ENCODE measurements around the gene TMEM163.

The TMEM163 gene

DNA sequence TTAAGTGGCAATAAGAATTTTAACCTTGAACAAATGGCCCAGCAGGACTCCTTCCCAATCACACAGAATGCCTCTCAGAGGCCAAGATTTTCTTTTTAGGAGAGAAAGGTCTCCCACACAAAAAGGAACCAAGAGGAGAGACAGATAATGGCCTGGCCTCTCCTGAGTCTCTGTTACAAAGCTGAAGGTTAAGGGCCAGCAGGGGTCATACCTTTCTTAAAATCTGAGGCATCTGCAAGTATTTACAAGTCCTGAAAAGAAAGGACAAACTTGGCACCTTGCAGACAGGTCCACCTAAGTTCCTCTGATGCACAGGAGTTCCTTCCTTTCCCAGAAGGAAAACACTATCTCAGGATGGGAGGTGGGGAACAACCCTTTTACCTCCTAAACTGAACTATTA lies 142.3 kb downstream of the TMEM163 start:
- DNase-seq (ENCODE audit: extremely low spot score) = no peak
- ChIA-PET CTCF (interaction anchor here (0.8 kb wide), 1 partner anchor 16 kb away, joined by 3 read pairs; no protein-coding TSS in a partner anchor), POLR2A (no interaction called here)
- TF ChIP-seq, protein P1, sequence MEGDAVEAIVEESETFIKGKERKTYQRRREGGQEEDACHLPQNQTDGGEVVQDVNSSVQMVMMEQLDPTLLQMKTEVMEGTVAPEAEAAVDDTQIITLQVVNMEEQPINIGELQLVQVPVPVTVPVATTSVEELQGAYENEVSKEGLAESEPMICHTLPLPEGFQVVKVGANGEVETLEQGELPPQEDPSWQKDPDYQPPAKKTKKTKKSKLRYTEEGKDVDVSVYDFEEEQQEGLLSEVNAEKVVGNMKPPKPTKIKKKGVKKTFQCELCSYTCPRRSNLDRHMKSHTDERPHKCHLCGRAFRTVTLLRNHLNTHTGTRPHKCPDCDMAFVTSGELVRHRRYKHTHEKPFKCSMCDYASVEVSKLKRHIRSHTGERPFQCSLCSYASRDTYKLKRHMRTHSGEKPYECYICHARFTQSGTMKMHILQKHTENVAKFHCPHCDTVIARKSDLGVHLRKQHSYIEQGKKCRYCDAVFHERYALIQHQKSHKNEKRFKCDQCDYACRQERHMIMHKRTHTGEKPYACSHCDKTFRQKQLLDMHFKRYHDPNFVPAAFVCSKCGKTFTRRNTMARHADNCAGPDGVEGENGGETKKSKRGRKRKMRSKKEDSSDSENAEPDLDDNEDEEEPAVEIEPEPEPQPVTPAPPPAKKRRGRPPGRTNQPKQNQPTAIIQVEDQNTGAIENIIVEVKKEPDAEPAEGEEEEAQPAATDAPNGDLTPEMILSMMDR (IDR thresholded peaks at IDR 0.05; ENCODE audit: control extremely low read depth, extremely low read depth, low read depth, missing control alignments) = peak; percentile 26

DNA sequence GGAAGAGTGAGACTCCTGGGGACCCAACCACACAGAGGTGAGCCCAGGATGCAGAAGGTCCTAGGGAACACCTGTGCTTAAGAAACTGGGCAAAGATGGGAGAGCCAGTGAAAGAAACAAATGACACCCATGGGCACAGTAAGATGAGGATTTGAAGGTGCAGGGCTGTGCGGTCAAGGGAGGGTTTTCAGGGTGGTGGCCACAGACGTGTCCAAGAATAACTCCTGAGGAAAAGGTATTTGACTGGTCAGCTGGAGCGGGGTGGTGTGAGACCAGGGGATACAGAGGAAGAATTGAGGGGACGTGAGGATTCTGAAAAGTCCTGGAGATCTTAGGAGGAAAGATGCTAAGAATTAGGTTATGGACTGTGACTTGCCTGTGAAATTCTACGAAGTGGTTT lies 142.9 kb downstream of the TMEM163 start:
- TF ChIP-seq, protein P1 (IDR thresholded peaks at IDR 0.05; ENCODE audit: control extremely low read depth, extremely low read depth, low read depth, missing control alignments) = no peak
- POLR2A ChIA-PET = no interaction called here
- CTCF ChIA-PET = interaction anchor here (0.8 to 1.0 kb wide), 2 partner anchors 9 to 17 kb away, joined by 3 to 4 read pairs; no protein-coding TSS in a partner anchor
- DNase-seq (ENCODE audit: extremely low spot score) = no peak

DNA sequence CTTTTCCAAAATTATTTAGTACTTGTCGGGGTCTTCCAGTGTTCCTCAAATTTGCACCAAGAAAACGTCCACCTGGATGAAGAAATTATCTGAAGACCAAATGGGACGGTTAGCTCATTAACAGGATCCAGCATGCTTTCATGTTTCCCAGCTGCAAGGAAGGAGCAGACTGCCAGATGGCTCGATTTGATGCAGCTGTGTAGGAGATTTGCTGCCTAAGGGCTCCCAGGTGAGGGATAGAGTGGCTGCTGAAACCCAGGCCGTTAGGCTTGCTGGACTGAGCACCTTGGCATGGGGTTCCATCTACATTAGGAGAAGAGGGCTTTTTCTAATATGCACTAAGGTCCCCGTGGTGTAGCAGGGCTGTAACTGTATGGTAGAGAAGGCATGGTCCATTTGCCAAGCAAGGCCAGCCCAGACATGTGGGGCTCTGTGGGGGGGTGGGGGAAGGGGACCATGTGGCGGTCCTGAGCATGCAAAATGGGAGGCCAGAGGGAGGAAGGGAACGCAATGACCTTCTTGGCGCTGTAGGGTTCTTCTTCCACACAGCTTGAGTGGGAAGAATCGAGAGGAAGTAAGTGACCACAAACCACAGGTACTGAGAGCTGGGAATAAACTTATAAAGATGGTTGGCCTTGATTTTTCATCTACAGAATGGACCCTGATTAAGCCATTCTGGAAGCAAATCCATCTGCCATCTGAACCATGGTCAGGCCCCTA lies 144.0 kb downstream of the TMEM163 start:
- TF ChIP-seq, protein P1 (IDR thresholded peaks at IDR 0.05; ENCODE audit: control extremely low read depth, extremely low read depth, low read depth, missing control alignments) = no peak
- POLR2A ChIA-PET = no interaction called here
- CTCF ChIA-PET = interaction anchor here (1.0 to 1.8 kb wide), 3 partner anchors 8 to 38 kb away, joined by 3 to 4 read pairs (median 4); no protein-coding TSS in a partner anchor
- DNase-seq (ENCODE audit: extremely low spot score) = no peak

DNA sequence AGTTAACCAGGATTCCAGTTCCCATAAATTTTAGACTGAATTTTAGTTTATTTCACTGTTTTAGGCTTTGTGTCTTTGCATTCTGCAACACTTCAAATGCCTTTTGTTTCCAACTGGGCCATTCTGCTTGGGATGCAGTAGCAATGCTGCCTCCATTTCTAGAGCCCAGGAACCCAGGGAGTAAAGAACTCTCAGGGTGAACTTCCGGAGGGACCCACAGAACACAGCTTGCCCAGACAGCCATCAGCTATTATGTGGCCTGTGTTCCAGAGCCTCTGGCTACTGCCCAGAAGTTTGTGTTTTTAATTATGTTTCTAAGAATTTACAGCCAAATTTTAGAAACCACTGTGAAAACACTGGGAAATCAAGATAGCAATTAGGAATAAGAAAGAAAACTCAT lies 145.1 kb downstream of the TMEM163 start:
- DNase-seq (ENCODE audit: extremely low spot score) = no peak
- POLR2A ChIA-PET = no interaction called here
- CTCF ChIA-PET = interaction anchor here (1.2 to 1.8 kb wide), 2 partner anchors 11 to 39 kb away, joined by 3 to 4 read pairs; no protein-coding TSS in a partner anchor
- TF ChIP-seq, protein P1 (IDR thresholded peaks at IDR 0.05; ENCODE audit: control extremely low read depth, extremely low read depth, low read depth, missing control alignments) = no peak

DNA sequence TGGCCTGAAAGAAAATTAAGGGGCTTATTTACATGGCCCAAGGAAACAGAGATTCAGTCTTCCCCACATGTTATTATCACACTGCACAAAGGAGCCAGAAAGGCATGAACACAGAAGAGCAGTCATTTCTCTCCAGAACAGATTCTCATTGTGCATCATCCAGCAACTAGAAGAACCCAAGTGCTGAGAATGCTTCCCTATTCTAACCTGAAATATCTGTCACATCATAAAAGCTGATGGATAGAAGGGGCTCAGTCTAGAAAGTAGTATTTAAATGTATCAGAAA lies 145.8 kb downstream of the TMEM163 start:
- ChIA-PET POLR2A (no interaction called here), CTCF (no interaction called here)
- TF ChIP-seq, protein P1 (IDR thresholded peaks at IDR 0.05; ENCODE audit: control extremely low read depth, extremely low read depth, low read depth, missing control alignments) = no peak
- DNase-seq (ENCODE audit: extremely low spot score) = no peak

DNA sequence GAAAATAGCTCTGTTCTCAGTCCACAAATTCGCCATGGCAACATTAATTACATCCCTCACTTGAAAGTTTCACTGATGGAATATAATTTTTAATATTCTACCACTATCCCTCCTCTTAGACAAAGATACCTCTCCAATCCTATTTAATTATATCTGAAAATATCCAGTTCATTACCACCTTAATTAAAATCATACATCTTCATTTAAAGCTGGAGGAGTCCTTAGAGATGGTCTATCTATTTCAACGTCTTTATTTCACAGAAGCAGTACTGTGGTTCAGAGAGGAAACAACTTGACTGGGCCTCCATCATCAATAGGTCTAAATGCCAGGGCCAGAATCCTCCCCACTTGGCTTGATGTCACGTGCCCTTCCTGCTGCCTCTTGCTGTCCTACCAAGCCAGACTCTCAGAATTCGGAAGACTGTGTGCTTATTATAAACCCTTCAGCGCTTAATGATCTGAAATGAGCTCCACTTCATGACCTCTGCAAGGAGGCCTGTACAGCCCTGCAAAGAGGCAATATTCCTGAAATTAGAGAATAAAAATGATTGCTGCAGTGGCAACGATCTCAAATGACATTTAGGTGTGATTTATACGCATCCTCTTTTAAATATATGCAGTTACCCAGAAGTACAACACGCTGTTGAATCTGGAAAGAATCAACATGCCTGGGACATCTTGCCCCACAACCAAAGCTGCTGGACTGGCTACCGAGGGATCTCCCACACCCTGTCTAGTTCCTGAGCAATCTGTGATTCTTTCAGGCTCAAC lies 146.3 kb downstream of the TMEM163 start:
- POLR2A ChIA-PET = no interaction called here
- no peak for DNase-seq (ENCODE audit: extremely low spot score)
- CTCF ChIA-PET = interaction anchor here (0.8 to 1.1 kb wide), 3 partner anchors 19 to 144 kb away, joined by 3 to 4 read pairs (median 3); no protein-coding TSS in a partner anchor
- TF ChIP-seq, protein P1 (IDR thresholded peaks at IDR 0.05; ENCODE audit: control extremely low read depth, extremely low read depth, low read depth, missing control alignments) = no peak
